Activated CD4-positive, alpha-beta T cell treated with anti-CD3 and anti-CD28 coated beads, Interleukin-2, amount 10 ng/mL, durations not matched to agents 7 days and 5 days (primary cell): Measurements from ENCODE around the gene SH3RF3. TPM values are rescaled to one million over a fixed set of nuclear protein-coding genes. Genes with fewer than 3 reads are reported as not detected.
A peak's percentile ranks its signal among the peaks of the same experiment; 100 is the strongest.
"Not testable (repeated sequence)": the region's sequence is repeated elsewhere in the genome, so short reads cannot be mapped to it uniquely, and the experiment has no call there.

Source experiments
- CTCF ChIA-PET: fragments of 350-600 bp; sonication (Branson Sonifier 250); formaldehyde crosslinking; loops from one replicate; lab custom pipeline; 2021; ENCODE audit warnings: antibody characterized with exemption; lab: Charles Lee
- POLR2A ChIA-PET: fragments of 350-600 bp; sonication (Branson Sonifier 250); formaldehyde crosslinking; loops from one replicate; lab custom pipeline; 2021; ENCODE audit warnings: antibody characterized with exemption; lab: Charles Lee
- DNase-seq: peaks from one replicate; pipeline ENCODE4 v3.0.0-alpha.2; 2020
- H3K27ac Mint-ChIP-seq: one replicate; pipeline ENCODE4 v1.8.0; 2021; ENCODE audit warnings: mild to moderate bottlenecking, moderate library complexity, mixed read lengths
- H3K27me3 Mint-ChIP-seq: one replicate; pipeline ENCODE4 v1.8.0; 2021; ENCODE audit warnings: mixed read lengths
- H3K36me3 Mint-ChIP-seq: one replicate; pipeline ENCODE4 v1.8.0; 2021; ENCODE audit warnings: low read depth, mixed read lengths
- H3K4me1 Mint-ChIP-seq: one replicate; pipeline ENCODE4 v1.8.0; 2021; ENCODE audit warnings: mixed read lengths
- H3K4me3 Mint-ChIP-seq: one replicate; pipeline ENCODE4 v1.8.0; 2021; ENCODE audit warnings: mild to moderate bottlenecking, moderate library complexity, mixed read lengths
- H3K9me3 Mint-ChIP-seq: one replicate; pipeline ENCODE4 v1.8.0; 2021; ENCODE audit warnings: mixed read lengths
- total RNA-seq, 2 experiments: library from RNA; stranded (reverse); gene quantifications; one replicate each; pipeline ENCODE4 v1.2.3, GENCODE V29; 2021

SH3RF3 gene
- total RNA-seq, 2 experiments from 2014 or later, result 0.08 to 0.17 TPM

GRCh38 chr2:109094144-109094543 is 34.9 kb upstream of the SH3RF3 start:
- H3K4me3 Mint-ChIP-seq, result no peak overlapping the region
- H3K27me3 Mint-ChIP-seq, result no peaks in the 10 kb centered on the region
- peaks cover 12% of the 10 kb centered on the region for H3K9me3 Mint-ChIP-seq
- no peak for DNase-seq
- H3K4me1 Mint-ChIP-seq, result peaks cover 4% of the 10 kb centered on the region
- POLR2A ChIA-PET, result no interaction called here
- H3K27ac Mint-ChIP-seq, result no peak overlapping the region
- no peaks in the 10 kb centered on the region for H3K36me3 Mint-ChIP-seq
- CTCF ChIA-PET, result no interaction called here

- no peaks in the 10 kb centered on the region for H3K36me3 Mint-ChIP-seq
- no peak for DNase-seq
- H3K9me3 Mint-ChIP-seq, result peaks cover 12% of the 10 kb centered on the region
- H3K27me3 Mint-ChIP-seq, result peaks cover 2% of the 10 kb centered on the region
- peaks cover 7% of the 10 kb centered on the region for H3K4me1 Mint-ChIP-seq
- H3K27ac Mint-ChIP-seq, result no peak overlapping the region
- CTCF ChIA-PET, result no interaction called here
- no peak overlapping the region for H3K4me3 Mint-ChIP-seq
- POLR2A ChIA-PET, result no interaction called here
Measured at GRCh38 chr2:109098251-109098920, 30.6 kb upstream of the SH3RF3 start.

GRCh38 chr2:109098921-109099273 is 30.1 kb upstream of the SH3RF3 start:
- DNase-seq, result no peak
- Mint-ChIP-seq H3K9me3 (peaks cover 8% of the 10 kb centered on the region), H3K27me3 (peaks cover 2% of the 10 kb centered on the region), H3K4me3 (no peak overlapping the region), H3K4me1 (peaks cover 7% of the 10 kb centered on the region), H3K27ac (no peak overlapping the region), H3K36me3 (no peaks in the 10 kb centered on the region)
- ChIA-PET CTCF (no interaction called here), POLR2A (no interaction called here)

- H3K4me3 Mint-ChIP-seq, result no peak overlapping the region
- DNase-seq, result no peak
- H3K27ac Mint-ChIP-seq, result no peak overlapping the region
- H3K27me3 Mint-ChIP-seq, result peaks cover 2% of the 10 kb centered on the region
- H3K36me3 Mint-ChIP-seq, result no peaks in the 10 kb centered on the region
- H3K9me3 Mint-ChIP-seq, result no peaks in the 10 kb centered on the region
- H3K4me1 Mint-ChIP-seq, result peaks cover 7% of the 10 kb centered on the region
- ChIA-PET POLR2A (no interaction called here), CTCF (interaction anchor here (0.5 to 1.1 kb wide), 2 partner anchors 112 to 184 kb away, joined by 3 read pairs; no protein-coding TSS in a partner anchor)
Measured at GRCh38 chr2:109102588-109103233, 26.3 kb upstream of the SH3RF3 start.

GRCh38 chr2:109105113-109105512 is 23.9 kb upstream of the SH3RF3 start:
- Mint-ChIP-seq H3K27me3 (peaks cover 2% of the 10 kb centered on the region), H3K9me3 (no peaks in the 10 kb centered on the region), H3K27ac (no peak overlapping the region), H3K4me1 (peaks cover 7% of the 10 kb centered on the region), H3K36me3 (no peaks in the 10 kb centered on the region), H3K4me3 (no peak overlapping the region)
- no peak for DNase-seq
- ChIA-PET CTCF (interaction anchor here (1.4 kb wide), 1 partner anchor 21 kb away, joined by 3 read pairs; no protein-coding TSS in a partner anchor), POLR2A (no interaction called here)

- H3K36me3 Mint-ChIP-seq, result no peaks in the 10 kb centered on the region
- no peak for DNase-seq
- peaks cover 1% of the 10 kb centered on the region for H3K27me3 Mint-ChIP-seq
- CTCF ChIA-PET, result no interaction called here
- H3K9me3 Mint-ChIP-seq, result no peaks in the 10 kb centered on the region
- POLR2A ChIA-PET, result no interaction called here
- no peaks in the 10 kb centered on the region for H3K4me1 Mint-ChIP-seq
- no peak overlapping the region for H3K4me3 Mint-ChIP-seq
- H3K27ac Mint-ChIP-seq, result no peak overlapping the region
Measured at GRCh38 chr2:109108740-109109139, 20.3 kb upstream of the SH3RF3 start.

- ChIA-PET CTCF (no interaction called here), POLR2A (no interaction called here)
- Mint-ChIP-seq H3K4me1 (no peaks in the 10 kb centered on the region), H3K27me3 (peaks cover 4% of the 10 kb centered on the region), H3K4me3 (no peak overlapping the region), H3K9me3 (no peaks in the 10 kb centered on the region), H3K27ac (no peak overlapping the region), H3K36me3 (no peaks in the 10 kb centered on the region)
- DNase-seq, result no peak
Measured at GRCh38 chr2:109109342-109109741, 19.7 kb upstream of the SH3RF3 start.

GRCh38 chr2:109110170-109110569 is 18.8 kb upstream of the SH3RF3 start:
- DNase-seq, result no peak
- POLR2A ChIA-PET, result no interaction called here
- Mint-ChIP-seq H3K27ac (no peak overlapping the region), H3K4me1 (no peaks in the 10 kb centered on the region), H3K4me3 (no peak overlapping the region), H3K36me3 (no peaks in the 10 kb centered on the region), H3K27me3 (peaks cover 8% of the 10 kb centered on the region), H3K9me3 (no peaks in the 10 kb centered on the region)
- CTCF ChIA-PET, result no interaction called here

- H3K27me3 Mint-ChIP-seq, result peaks cover 11% of the 10 kb centered on the region
- H3K9me3 Mint-ChIP-seq, H3K27ac Mint-ChIP-seq, H3K4me3 Mint-ChIP-seq, DNase-seq, POLR2A ChIA-PET, H3K4me1 Mint-ChIP-seq, CTCF ChIA-PET, H3K36me3 Mint-ChIP-seq: not testable (repeated sequence)
Measured at GRCh38 chr2:109117181-109117580, 11.8 kb upstream of the SH3RF3 start.

GRCh38 chr2:109117780-109118179 is 11.2 kb upstream of the SH3RF3 start:
- H3K36me3 Mint-ChIP-seq, result no peaks in the 10 kb centered on the region
- H3K9me3 Mint-ChIP-seq, result no peaks in the 10 kb centered on the region
- POLR2A ChIA-PET, result no interaction called here
- CTCF ChIA-PET, result no interaction called here
- no peak overlapping the region for H3K4me3 Mint-ChIP-seq
- DNase-seq, result no peak
- H3K4me1 Mint-ChIP-seq, result peaks cover 1% of the 10 kb centered on the region
- peak overlapping the region; percentile 10 for H3K27ac Mint-ChIP-seq
- H3K27me3 Mint-ChIP-seq, result peaks cover 11% of the 10 kb centered on the region

- DNase-seq, result no peak
- no peak overlapping the region for H3K4me3 Mint-ChIP-seq
- peaks cover 11% of the 10 kb centered on the region for H3K27me3 Mint-ChIP-seq
- ChIA-PET POLR2A (no interaction called here), CTCF (no interaction called here)
- H3K9me3 Mint-ChIP-seq, result no peaks in the 10 kb centered on the region
- no peaks in the 10 kb centered on the region for H3K36me3 Mint-ChIP-seq
- H3K27ac Mint-ChIP-seq, result no peak overlapping the region
- peaks cover 1% of the 10 kb centered on the region for H3K4me1 Mint-ChIP-seq
Measured at GRCh38 chr2:109118321-109118720, 10.7 kb upstream of the SH3RF3 start.

- CTCF ChIA-PET, result no interaction called here
- peaks cover 3% of the 10 kb centered on the region for H3K27me3 Mint-ChIP-seq
- POLR2A ChIA-PET, result no interaction called here
Measured at GRCh38 chr2:109120166-109120565, 8.8 kb upstream of the SH3RF3 start.

GRCh38 chr2:109120686-109121085 is 8.3 kb upstream of the SH3RF3 start:
- H3K9me3 Mint-ChIP-seq, H3K27ac Mint-ChIP-seq, DNase-seq, H3K4me3 Mint-ChIP-seq, H3K4me1 Mint-ChIP-seq, H3K36me3 Mint-ChIP-seq, POLR2A ChIA-PET, H3K27me3 Mint-ChIP-seq: not testable (repeated sequence)
- CTCF ChIA-PET, result interaction anchor here (1.9 kb wide), 1 partner anchor 390 kb away, joined by 7 read pairs; no protein-coding TSS in a partner anchor

More at GRCh38 chr2:109120166-109120565, 8.8 kb upstream of the SH3RF3 start:
- H3K9me3 Mint-ChIP-seq, result no peaks in the 10 kb centered on the region
- H3K36me3 Mint-ChIP-seq, result no peaks in the 10 kb centered on the region
- DNase-seq, result no peak
- no peak overlapping the region for H3K27ac Mint-ChIP-seq
- peaks cover 1% of the 10 kb centered on the region for H3K4me1 Mint-ChIP-seq
- no peak overlapping the region for H3K4me3 Mint-ChIP-seq
